ENCODE data around the gene SLC22A2. TPM values are rescaled to one million over a fixed set of nuclear protein-coding genes. Genes with fewer than 3 reads are reported as not detected.

The SLC22A2 gene
- total RNA-seq (2021) (0.44 to 0.96 TPM (median 0.78 TPM) in 3 replicates), Bru-seq, nascent RNA (percentile 17 among the genes with signal in this experiment)
- long read RNA-seq, experiment 1, partial matches to known transcripts = 0 of 2 reads
- long read RNA-seq, experiment 1, other reads (novel, unspliced or antisense) = 2 of 2 reads
- long read RNA-seq, experiment 2, partial matches to known transcripts = 0 of 2 reads
- long read RNA-seq, experiment 2, other reads (novel, unspliced or antisense) = 2 of 2 reads
- long read RNA-seq, experiment 3, partial matches to known transcripts = 0 of 3 reads
- long read RNA-seq, experiment 3, other reads (novel, unspliced or antisense) = 3 of 3 reads

- Mint-ChIP-seq H3K27me3 (ENCODE audit: low read depth) (peaks cover 11% of the 10 kb centered on the region; the same call in 1 of the 2 replicates), H3K9me3 (no peaks in the 10 kb centered on the region), H3K36me3 (no peaks in the 10 kb centered on the region), H3K4me1 (peaks cover 57% of the 10 kb centered on the region), H3K27ac (peak within 1 kb of the TSS; percentile 17; the same call in 1 of the 2 replicates), H3K4me3 (no peak within 1 kb of the TSS)
- no peak for TF ChIP-seq SMAD4 (CRISPR knock-in tag; IDR thresholded peaks at IDR 0.05)
- 0 out of 2 replicates have a peak, but pooled peaks have one; percentile 29 for TF ChIP-seq NR3C1 (CRISPR knock-in tag; conservative IDR thresholded peaks at IDR 0.05; ENCODE audit: low read depth)
- ChIA-PET POLR2A (no interaction called here), CTCF (no interaction called here)
- no peak for ATAC-seq
- no peak for DNase-seq (ENCODE audit: low spot score)
Observed at GRCh38 chr6:160258346-160259142, at the start of gene SLC22A2. Gene SLC22A2 (minus strand): TSS chr6:160258821. CDS start chr6:160258757, 64 bp downstream.

GRCh38 chr6:160305926-160306713 is 47.5 kb upstream of the SLC22A2 start:
- ATAC-seq (no peak), DNase-seq (ENCODE audit: low spot score) (no peak)
- H3K9me3 Mint-ChIP-seq = peaks cover 63% of the 10 kb centered on the region
- ChIA-PET CTCF (no interaction called here), POLR2A (no interaction called here)
- no peak overlapping the region for H3K27ac Mint-ChIP-seq
- peaks cover 47% of the 10 kb centered on the region for H3K36me3 Mint-ChIP-seq
- peaks cover 4% of the 10 kb centered on the region for H3K4me1 Mint-ChIP-seq
- peaks cover 3% of the 10 kb centered on the region; the same call in 1 of the 2 replicates for H3K27me3 Mint-ChIP-seq (ENCODE audit: low read depth)
- no peak overlapping the region for H3K4me3 Mint-ChIP-seq
- TF ChIP-seq TCF7 (CRISPR knock-in tag; IDR thresholded peaks at IDR 0.05; ENCODE audit: low read depth) (no peak), GABPB1 (CRISPR knock-in tag; IDR thresholded peaks at IDR 0.05) (no peak), ZNF263 (CRISPR knock-in tag; IDR thresholded peaks at IDR 0.05; ENCODE audit: low read depth) (no peak), HMGA2 (CRISPR knock-in tag; IDR thresholded peaks at IDR 0.05) (no peak), PRDM15 (CRISPR knock-in tag; IDR thresholded peaks at IDR 0.05) (no peak), AFF4 (CRISPR knock-in tag; IDR thresholded peaks at IDR 0.05; ENCODE audit: borderline replicate concordance) (no peak), NR3C1 (CRISPR knock-in tag; conservative IDR thresholded peaks at IDR 0.05; ENCODE audit: low read depth) (no peak), ZNF512 (CRISPR knock-in tag; IDR thresholded peaks at IDR 0.05; ENCODE audit: borderline replicate concordance) (no peak), MAX (CRISPR knock-in tag; IDR thresholded peaks at IDR 0.05) (no peak), NFATC4 (CRISPR knock-in tag; IDR thresholded peaks at IDR 0.05) (no peak), OVOL2 (CRISPR knock-in tag; IDR thresholded peaks at IDR 0.05; ENCODE audit: borderline replicate concordance) (no peak), ESRRA (CRISPR knock-in tag; IDR thresholded peaks at IDR 0.05; ENCODE audit: borderline replicate concordance) (no peak), USF2 (CRISPR knock-in tag; IDR thresholded peaks at IDR 0.05) (no peak), RORB (CRISPR knock-in tag; IDR thresholded peaks at IDR 0.05) (no peak), FOXP4 (CRISPR knock-in tag; IDR thresholded peaks at IDR 0.05) (no peak), ZNF416 (CRISPR knock-in tag; IDR thresholded peaks at IDR 0.05) (no peak)
